ENCODE measurements around the gene CBLB.

CBLB gene

GRCh38 chr3:105676621-105677300 is 192.1 kb downstream of the CBLB start:
- DNase-seq: no peak

- no peak for DNase-seq
These were observed 194.3 kb downstream of the CBLB start for GRCh38 chr3:105674437-105675065.

- no peak for DNase-seq
These were observed 195.8 kb downstream of the CBLB start for GRCh38 chr3:105672996-105673395.

GRCh38 chr3:105662306-105662705 is 206.5 kb downstream of the CBLB start:
- DNase-seq: no peak

GRCh38 chr3:105661461-105661860 is 207.4 kb downstream of the CBLB start:
- no peak for DNase-seq

- no peak for DNase-seq
These were observed 211.9 kb downstream of the CBLB start for GRCh38 chr3:105656651-105657504.

- DNase-seq: no peak
These were observed 214.9 kb downstream of the CBLB start for GRCh38 chr3:105653868-105654267.

- DNase-seq: no peak
These were observed 215.6 kb downstream of the CBLB start for GRCh38 chr3:105653166-105653565.

GRCh38 chr3:105649480-105649879 is 219.3 kb downstream of the CBLB start:
- DNase-seq: no peak

GRCh38 chr3:105647047-105647446 is 221.8 kb downstream of the CBLB start:
- DNase-seq: no peak

GRCh38 chr3:105639131-105639530 is 229.7 kb downstream of the CBLB start:
- DNase-seq: no peak

- no peak for DNase-seq
These were observed 234.1 kb downstream of the CBLB start for GRCh38 chr3:105634708-105635107.

GRCh38 chr3:105629718-105630117 is 239.1 kb downstream of the CBLB start:
- no peak for DNase-seq

- DNase-seq: no peak
These were observed 242.1 kb downstream of the CBLB start for GRCh38 chr3:105626739-105627138.

GRCh38 chr3:105622169-105622568 is 246.6 kb downstream of the CBLB start:
- no peak for DNase-seq

- DNase-seq: no peak
These were observed 248.6 kb downstream of the CBLB start for GRCh38 chr3:105620236-105620635.

- DNase-seq: no peak
These were observed 249.2 kb downstream of the CBLB start for GRCh38 chr3:105619651-105620050.

GRCh38 chr3:105618556-105618955 is 250.3 kb downstream of the CBLB start:
- no peak for DNase-seq

- no peak for DNase-seq
These were observed 252.3 kb downstream of the CBLB start for GRCh38 chr3:105616374-105617121.

- DNase-seq: no peak
These were observed 253.0 kb downstream of the CBLB start for GRCh38 chr3:105615814-105616213.

- no peak for DNase-seq
These were observed 254.4 kb downstream of the CBLB start for GRCh38 chr3:105614288-105615030.

GRCh38 chr3:105613120-105613519 is 255.7 kb downstream of the CBLB start:
- no peak for DNase-seq

Data from DMS79 treated with DMSO at 0.1 percent for 48 hours (cell line).